Measurements from ENCODE around the gene ASTN2.

ASTN2 gene

DNA sequence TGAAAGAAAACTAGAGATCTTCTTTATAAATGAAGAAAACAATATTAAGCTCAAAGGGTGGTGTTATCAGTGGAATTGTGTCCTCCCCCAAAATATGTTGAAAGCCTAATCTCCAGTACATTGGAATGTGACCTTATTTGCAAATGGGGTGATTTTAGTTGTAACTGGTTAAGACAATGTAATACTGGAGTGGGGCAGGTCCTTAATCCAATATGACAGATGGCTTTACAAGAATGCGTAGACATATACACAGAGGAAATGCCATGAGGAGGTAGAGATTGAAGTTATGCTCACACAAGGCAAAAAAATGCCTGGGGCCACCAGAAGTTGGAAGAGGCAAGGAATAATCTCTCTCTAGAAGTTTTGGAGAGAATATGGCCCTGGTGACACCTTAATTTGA lies 741.5 kb downstream of the ASTN2 start:
- peak; percentile 33 for DNase-seq (ENCODE audit: low read depth)
- H3K4me3 ChIP-seq (ENCODE audit: low read length): no peak overlapping the region
- TF ChIP-seq, protein P1, sequence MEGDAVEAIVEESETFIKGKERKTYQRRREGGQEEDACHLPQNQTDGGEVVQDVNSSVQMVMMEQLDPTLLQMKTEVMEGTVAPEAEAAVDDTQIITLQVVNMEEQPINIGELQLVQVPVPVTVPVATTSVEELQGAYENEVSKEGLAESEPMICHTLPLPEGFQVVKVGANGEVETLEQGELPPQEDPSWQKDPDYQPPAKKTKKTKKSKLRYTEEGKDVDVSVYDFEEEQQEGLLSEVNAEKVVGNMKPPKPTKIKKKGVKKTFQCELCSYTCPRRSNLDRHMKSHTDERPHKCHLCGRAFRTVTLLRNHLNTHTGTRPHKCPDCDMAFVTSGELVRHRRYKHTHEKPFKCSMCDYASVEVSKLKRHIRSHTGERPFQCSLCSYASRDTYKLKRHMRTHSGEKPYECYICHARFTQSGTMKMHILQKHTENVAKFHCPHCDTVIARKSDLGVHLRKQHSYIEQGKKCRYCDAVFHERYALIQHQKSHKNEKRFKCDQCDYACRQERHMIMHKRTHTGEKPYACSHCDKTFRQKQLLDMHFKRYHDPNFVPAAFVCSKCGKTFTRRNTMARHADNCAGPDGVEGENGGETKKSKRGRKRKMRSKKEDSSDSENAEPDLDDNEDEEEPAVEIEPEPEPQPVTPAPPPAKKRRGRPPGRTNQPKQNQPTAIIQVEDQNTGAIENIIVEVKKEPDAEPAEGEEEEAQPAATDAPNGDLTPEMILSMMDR (conservative IDR thresholded peaks at IDR 0.05; ENCODE audit: low read length): no peak

DNA sequence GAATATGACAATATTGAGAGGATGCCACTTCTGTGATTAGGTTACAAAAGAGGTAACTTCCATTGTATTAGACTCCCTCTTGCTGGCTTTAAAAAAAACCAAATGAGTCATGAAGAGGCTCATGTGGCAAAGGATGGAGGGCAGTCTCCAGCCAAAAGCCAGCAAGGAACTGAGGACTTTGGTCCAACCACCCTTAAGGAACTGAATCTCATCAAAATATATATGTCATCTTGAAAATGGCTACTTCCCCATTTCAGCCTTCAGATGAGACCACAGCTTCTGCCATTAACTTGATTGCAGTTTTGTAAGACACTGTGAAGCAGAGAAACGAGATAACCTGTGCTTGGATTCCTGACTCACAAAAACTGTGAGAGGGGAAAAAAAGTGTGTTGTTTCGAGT lies 743.3 kb downstream of the ASTN2 start:
- H3K4me3 ChIP-seq (ENCODE audit: low read length): no peak overlapping the region
- TF ChIP-seq, protein P1 (conservative IDR thresholded peaks at IDR 0.05; ENCODE audit: low read length): no peak
- DNase-seq (ENCODE audit: low read depth): no peak

DNA sequence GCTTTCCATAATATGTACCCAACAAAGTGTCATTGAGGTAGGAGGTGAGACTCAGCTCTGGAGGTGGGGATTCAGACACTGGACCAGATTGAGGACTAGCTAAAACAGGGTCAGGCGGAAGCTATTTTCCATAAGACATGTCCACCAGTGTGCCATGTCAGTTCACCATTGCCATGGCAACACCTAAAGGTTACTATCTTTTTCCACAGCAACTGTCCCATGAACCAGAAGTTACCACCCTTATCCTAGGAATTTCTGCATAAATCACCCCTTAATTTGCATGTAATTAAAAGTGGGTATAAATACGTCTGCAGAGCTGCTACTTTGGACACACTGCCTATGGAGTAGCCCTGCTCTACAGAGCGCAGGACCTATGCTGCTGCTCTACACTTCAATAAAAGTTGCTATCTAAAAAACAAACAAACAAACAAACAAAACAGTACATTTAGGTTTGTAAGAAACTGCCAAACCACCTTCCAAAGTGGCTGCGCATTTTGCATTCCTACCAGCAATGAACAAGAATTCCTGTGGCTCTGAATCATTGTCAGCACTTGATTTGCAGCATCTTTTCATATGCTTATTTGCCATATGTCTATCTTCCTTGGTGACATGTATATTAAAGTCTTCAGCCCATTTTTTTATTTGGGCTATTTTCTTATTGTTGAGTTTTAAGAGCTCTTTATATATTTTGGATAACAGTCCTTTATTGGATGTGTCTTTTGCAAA lies 745.7 kb downstream of the ASTN2 start:
- no peak for DNase-seq (ENCODE audit: low read depth)
- H3K4me3 ChIP-seq (ENCODE audit: low read length): no peak overlapping the region
- TF ChIP-seq, protein P1 (conservative IDR thresholded peaks at IDR 0.05; ENCODE audit: low read length): no peak

DNA sequence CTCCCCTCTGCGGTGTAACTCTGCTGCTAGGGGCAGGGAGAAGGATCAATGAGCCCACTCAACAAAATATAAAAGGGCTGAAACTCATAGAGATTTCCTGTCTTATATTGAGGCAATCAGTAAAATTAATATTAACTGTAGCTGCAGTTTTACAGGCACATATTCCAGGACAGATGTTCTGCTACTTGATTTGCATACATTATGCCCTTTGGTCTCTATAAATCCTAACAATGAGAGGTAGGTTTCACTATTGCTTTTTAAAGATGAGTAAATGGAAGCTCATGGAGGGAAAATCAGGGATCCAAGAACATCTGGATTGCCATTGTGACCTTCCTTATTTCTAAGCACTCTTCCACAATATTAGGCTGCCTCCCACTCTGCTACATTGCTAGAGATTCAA lies 751.3 kb downstream of the ASTN2 start:
- H3K4me3 ChIP-seq (ENCODE audit: low read length): no peak overlapping the region
- TF ChIP-seq, protein P1 (conservative IDR thresholded peaks at IDR 0.05; ENCODE audit: low read length): no peak
- DNase-seq (ENCODE audit: low read depth): no peak

DNA sequence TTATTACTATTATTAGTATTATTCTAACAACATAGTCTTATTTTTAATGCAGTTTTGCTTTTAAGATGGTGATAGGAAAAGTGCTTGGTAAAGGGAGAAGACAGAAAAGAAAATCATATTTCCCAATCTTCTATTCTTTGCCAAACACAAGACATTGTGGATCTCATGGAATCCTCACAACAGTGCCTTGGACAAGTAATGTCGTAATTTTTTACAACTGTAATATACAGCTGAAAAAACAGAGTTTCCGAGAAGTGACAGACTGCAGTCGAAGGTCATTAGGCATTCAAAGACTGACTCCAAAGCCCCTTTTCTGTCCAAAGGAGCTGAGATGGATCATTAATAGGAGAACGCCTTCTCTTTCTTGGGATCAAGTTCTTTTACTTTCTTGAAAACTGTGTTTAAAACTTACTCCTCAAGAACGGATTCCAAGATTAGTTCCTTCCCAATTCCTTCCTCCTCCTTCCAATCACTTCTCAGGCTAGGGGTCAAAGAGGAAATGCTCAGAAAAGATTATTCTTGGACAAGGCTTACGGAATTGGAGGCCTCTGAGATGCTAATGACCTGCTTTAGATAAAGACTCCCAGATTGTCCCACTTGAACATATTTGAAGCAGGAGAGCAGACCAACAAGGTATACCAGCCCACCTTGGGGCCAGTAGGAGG lies 752.1 kb downstream of the ASTN2 start:
- DNase-seq (ENCODE audit: low read depth): peak; percentile 74
- no peak overlapping the region for H3K4me3 ChIP-seq (ENCODE audit: low read length)
- TF ChIP-seq, protein P1 (conservative IDR thresholded peaks at IDR 0.05; ENCODE audit: low read length): no peak

DNA sequence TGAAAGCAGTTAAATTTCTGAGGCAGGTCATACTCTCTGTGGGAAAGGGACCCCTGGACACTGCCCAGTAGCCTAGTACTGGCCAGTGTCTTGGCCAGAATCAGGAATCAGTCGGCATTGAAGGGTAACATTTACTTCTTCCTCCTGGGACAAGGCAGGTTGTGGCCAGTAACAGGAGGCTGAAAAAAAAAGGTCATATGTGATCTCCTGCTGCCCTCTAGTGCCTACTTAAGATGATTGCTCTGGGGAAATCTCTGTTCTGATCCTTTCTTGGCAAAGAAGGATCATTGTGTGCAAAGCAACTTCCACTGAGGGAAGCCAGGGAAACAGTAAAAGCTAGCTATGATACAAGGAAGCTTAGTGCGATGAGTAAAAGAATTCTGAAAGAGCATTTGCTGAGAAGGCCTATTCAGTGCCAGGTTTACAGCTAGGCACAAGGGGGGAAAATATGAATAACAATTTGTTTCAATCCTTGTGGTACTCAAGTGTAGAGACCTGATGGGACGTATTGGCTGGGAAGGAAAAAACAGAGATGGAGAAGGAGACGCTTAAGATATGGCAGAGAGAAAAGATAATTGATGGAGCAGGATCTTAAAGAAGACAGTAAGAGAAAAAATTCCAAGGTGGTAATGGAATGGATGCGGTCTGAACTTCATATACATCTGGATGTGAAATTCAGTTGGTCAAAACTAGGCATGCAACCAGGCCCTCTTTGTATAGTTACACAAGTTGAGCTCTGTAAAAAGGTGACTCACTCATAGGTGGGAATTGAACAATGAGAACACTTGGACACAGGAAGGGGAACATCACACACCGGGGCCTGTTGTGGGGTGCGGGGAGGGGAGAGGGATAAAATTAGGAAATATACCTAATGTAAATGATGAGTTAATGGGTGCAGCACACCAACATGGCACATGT lies 753.6 kb downstream of the ASTN2 start:
- no peak overlapping the region for H3K4me3 ChIP-seq (ENCODE audit: low read length)
- TF ChIP-seq, protein P1 (conservative IDR thresholded peaks at IDR 0.05; ENCODE audit: low read length): peak; percentile 83
- DNase-seq (ENCODE audit: low read depth): peak; percentile 90

Measured in AG10803 (cell line).